ENCODE results near the gene WAC. TPM values are rescaled to one million over a fixed set of nuclear protein-coding genes. Genes with fewer than 3 reads are reported as not detected.

Gene WAC
- total and polyA plus RNA-seq, 9 donors = 60.5 to 164 (median 113) TPM

DNA sequence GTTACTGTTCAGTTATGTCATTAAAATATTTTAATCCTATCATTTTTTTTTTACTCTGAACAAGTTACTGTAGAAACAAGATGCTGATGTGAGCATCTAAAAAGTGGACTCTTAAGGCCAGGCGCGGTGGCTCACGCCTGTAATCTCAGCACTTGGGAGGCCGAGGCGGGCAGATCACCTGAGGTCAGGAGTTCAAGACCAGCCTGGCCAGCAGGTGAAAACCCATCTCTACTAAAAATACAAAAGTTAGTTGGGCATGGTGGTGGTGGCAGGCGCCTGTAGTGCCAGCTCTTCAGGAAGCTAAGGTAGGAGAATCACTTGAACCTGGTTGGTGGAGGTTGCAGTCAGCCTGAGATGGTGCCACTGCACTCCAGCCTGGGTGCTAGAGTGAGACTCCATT, 2.9 kb downstream of the WAC start:
- no peaks in the 10 kb centered on the region for H3K9me3 ChIP-seq
- no peaks in the 10 kb centered on the region for H3K36me3 ChIP-seq
- no peak overlapping the region for H3K4me3 ChIP-seq
- DNase-seq = no peak
- H3K4me1 ChIP-seq (ENCODE audit: insufficient read depth) = no peaks in the 10 kb centered on the region
- intact Hi-C loops (cut with DNase I) = no loop called here
- TF ChIP-seq, protein P1, sequence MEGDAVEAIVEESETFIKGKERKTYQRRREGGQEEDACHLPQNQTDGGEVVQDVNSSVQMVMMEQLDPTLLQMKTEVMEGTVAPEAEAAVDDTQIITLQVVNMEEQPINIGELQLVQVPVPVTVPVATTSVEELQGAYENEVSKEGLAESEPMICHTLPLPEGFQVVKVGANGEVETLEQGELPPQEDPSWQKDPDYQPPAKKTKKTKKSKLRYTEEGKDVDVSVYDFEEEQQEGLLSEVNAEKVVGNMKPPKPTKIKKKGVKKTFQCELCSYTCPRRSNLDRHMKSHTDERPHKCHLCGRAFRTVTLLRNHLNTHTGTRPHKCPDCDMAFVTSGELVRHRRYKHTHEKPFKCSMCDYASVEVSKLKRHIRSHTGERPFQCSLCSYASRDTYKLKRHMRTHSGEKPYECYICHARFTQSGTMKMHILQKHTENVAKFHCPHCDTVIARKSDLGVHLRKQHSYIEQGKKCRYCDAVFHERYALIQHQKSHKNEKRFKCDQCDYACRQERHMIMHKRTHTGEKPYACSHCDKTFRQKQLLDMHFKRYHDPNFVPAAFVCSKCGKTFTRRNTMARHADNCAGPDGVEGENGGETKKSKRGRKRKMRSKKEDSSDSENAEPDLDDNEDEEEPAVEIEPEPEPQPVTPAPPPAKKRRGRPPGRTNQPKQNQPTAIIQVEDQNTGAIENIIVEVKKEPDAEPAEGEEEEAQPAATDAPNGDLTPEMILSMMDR (IDR thresholded peaks at IDR 0.05) = no peak
- TF ChIP-seq POLR2A (IDR thresholded peaks at IDR 0.05) (no peak), EP300 (IDR thresholded peaks at IDR 0.05) (no peak)
- H3K27ac ChIP-seq = no peak overlapping the region
- no peaks in the 10 kb centered on the region for H3K27me3 ChIP-seq
- 89 to 92% (median 90%) methylated on average over 6 of the region's 6 CpGs for WGBS, 3 donors

DNA sequence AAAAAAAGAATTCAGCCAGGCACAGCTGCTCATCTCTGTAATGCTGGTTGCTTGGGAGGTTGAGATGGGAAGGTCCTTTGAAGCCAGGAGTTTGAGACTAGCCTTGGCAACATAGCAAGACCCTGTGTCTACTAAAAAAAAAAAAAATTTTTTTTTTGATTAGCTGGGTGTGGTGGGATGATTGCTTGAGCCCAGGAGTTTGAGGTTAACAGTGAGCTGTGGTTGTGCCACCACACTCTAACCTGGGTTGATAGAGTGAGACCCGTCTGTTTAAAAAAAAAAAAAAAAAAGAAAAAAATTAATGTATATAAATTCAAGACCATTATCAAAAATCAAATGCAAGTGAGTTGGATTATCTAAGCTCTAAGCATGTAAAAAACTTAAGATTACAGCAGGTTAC, 5.7 kb downstream of the WAC start:
- no peaks in the 10 kb centered on the region for H3K36me3 ChIP-seq

DNA sequence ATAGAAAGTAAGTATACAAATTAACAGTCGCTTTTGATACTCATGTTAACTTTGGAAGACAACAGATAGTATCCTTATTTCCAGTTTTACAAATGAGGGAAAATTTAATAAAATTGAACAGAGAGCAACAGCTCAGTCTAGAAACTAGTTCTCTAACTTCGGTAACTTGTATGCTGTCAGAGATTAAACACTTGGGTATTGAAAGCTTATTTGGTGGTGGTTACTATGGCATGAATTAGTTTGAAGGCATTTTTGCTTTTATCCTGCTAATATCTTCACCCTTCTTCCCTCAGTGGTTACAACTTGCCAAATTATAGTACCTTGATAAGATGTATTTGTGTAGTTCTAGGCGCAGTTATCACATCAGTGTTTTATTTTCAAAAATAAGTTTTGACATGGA, 7.2 kb downstream of the WAC start:
- WGBS, 3 donors = 77 to 85% (median 83%) methylated on average over 3 of the region's 3 CpGs

More for the DNA sequence above, 5.7 kb downstream of the WAC start:
- Histone ChIP-seq H3K27me3 (no peaks in the 10 kb centered on the region), H3K4me3 (no peak overlapping the region), H3K4me1 (ENCODE audit: insufficient read depth) (no peaks in the 10 kb centered on the region), H3K27ac (no peak overlapping the region), H3K9me3 (no peaks in the 10 kb centered on the region)
- WGBS, 3 donors = 71 to 78% (median 76%) methylated on average over 1 of the region's 1 CpG
- intact Hi-C loops (cut with DNase I) = no loop called here
- TF ChIP-seq, protein P1 (IDR thresholded peaks at IDR 0.05) = no peak
- DNase-seq = no peak

DNA sequence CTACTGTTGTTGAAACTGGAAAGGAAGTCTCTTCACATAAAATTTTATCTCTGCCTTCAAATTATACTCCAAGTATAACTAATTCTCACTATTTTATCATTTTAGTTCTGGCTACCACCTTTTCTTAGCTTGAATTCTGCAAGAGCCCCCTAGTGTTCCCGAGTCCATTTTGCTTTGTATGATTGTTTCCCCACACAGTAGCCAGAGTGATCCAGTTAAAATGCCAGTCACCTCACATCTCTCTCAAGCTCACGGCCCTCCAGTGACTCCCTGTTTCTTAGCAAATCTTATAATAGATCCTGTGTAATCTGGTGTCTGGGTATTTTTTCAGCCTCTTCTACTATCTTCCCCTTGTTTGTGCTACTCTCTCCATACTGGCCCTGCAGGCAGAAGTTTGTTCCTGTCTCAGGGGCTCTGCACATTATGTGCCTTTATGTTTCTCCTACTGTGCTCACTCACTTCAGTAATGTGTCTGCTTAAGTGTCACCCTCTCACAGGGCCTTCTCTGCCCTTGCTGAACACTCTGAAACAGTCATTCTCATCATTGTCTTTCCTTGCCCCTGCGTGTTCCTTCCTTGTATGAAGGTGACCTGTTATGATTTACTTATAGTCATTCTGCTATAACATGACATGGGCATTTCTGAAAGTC, 8.9 kb downstream of the WAC start:
- Histone ChIP-seq H3K4me1 (ENCODE audit: insufficient read depth) (no peaks in the 10 kb centered on the region), H3K4me3 (no peak overlapping the region), H3K36me3 (no peaks in the 10 kb centered on the region), H3K27ac (no peak overlapping the region), H3K9me3 (no peaks in the 10 kb centered on the region), H3K27me3 (no peaks in the 10 kb centered on the region)
- intact Hi-C loops (cut with DNase I) = no loop called here
- TF ChIP-seq, protein P1 (IDR thresholded peaks at IDR 0.05) = no peak
- TF ChIP-seq EP300 (IDR thresholded peaks at IDR 0.05) = no peak
- no peak for TF ChIP-seq POLR2A (IDR thresholded peaks at IDR 0.05)
- DNase-seq = no peak
- 67 to 77% (median 70%) methylated on average over 3 of the region's 3 CpGs for WGBS, 3 donors

More for the DNA sequence above, 7.2 kb downstream of the WAC start:
- Histone ChIP-seq H3K27me3 (no peaks in the 10 kb centered on the region), H3K27ac (no peak overlapping the region), H3K4me1 (ENCODE audit: insufficient read depth) (no peaks in the 10 kb centered on the region), H3K9me3 (no peaks in the 10 kb centered on the region), H3K4me3 (no peak overlapping the region), H3K36me3 (no peaks in the 10 kb centered on the region)
- TF ChIP-seq EP300 (IDR thresholded peaks at IDR 0.05) (no peak), POLR2A (IDR thresholded peaks at IDR 0.05) (no peak)
- TF ChIP-seq, protein P1 (IDR thresholded peaks at IDR 0.05) = no peak
- no peak for DNase-seq
- intact Hi-C loops (cut with DNase I) = no loop called here
